LoVo (cell line): ENCODE data around the gene RPS6KC1.
"Not testable (repeated sequence)": the region's sequence is repeated elsewhere in the genome, so short reads cannot be mapped to it uniquely, and the experiment has no call there.

Source experiments
- DNase-seq: peaks from one replicate; pipeline ENCODE4 v3.0.0-alpha.2; 2016; ENCODE audit warnings: low spot score

RPS6KC1 gene

GRCh38 chr1:213106298-213106697 lies 55.3 kb downstream of the RPS6KC1 start:
- DNase-seq = no peak

GRCh38 chr1:213107613-213108012 lies 56.6 kb downstream of the RPS6KC1 start:
- DNase-seq = no peak

- no peak for DNase-seq
These were observed 59.6 kb downstream of the RPS6KC1 start for GRCh38 chr1:213110349-213111300.

- no peak for DNase-seq
These were observed 60.5 kb downstream of the RPS6KC1 start for GRCh38 chr1:213111502-213111901.

GRCh38 chr1:213112723-213113122 lies 61.7 kb downstream of the RPS6KC1 start:
- not testable (repeated sequence) for DNase-seq

- DNase-seq = not testable (repeated sequence)
These were observed 66.7 kb downstream of the RPS6KC1 start for GRCh38 chr1:213117699-213118180.

GRCh38 chr1:213119794-213120193 lies 68.8 kb downstream of the RPS6KC1 start:
- DNase-seq = no peak

GRCh38 chr1:213120386-213120785 lies 69.3 kb downstream of the RPS6KC1 start:
- no peak for DNase-seq

- DNase-seq = no peak
These were observed 69.9 kb downstream of the RPS6KC1 start for GRCh38 chr1:213120961-213121360.

GRCh38 chr1:213122514-213122929 lies 71.5 kb downstream of the RPS6KC1 start:
- peak; percentile 59 for DNase-seq

- no peak for DNase-seq
These were observed 72.0 kb downstream of the RPS6KC1 start for GRCh38 chr1:213123087-213123486.

GRCh38 chr1:213123536-213123935 lies 72.5 kb downstream of the RPS6KC1 start:
- DNase-seq = peak; percentile 53

GRCh38 chr1:213124590-213124989 lies 73.5 kb downstream of the RPS6KC1 start:
- DNase-seq = no peak

GRCh38 chr1:213125643-213126042 lies 74.6 kb downstream of the RPS6KC1 start:
- DNase-seq = no peak

- no peak for DNase-seq
These were observed 76.0 kb downstream of the RPS6KC1 start for GRCh38 chr1:213127074-213127473.

- DNase-seq = no peak
These were observed 81.0 kb downstream of the RPS6KC1 start for GRCh38 chr1:213131851-213132655.

- DNase-seq = no peak
These were observed 84.5 kb downstream of the RPS6KC1 start for GRCh38 chr1:213135572-213135971.

- no peak for DNase-seq
These were observed 85.3 kb downstream of the RPS6KC1 start for GRCh38 chr1:213136190-213136917.

GRCh38 chr1:213138391-213138790 lies 87.3 kb downstream of the RPS6KC1 start:
- no peak for DNase-seq

- DNase-seq = no peak
These were observed 87.9 kb downstream of the RPS6KC1 start for GRCh38 chr1:213138892-213139291.

GRCh38 chr1:213148905-213149304 lies 97.9 kb downstream of the RPS6KC1 start:
- no peak for DNase-seq

- DNase-seq = not testable (repeated sequence)
These were observed 99.0 kb downstream of the RPS6KC1 start for GRCh38 chr1:213150090-213150489.
